Measurements from ENCODE around the gene CAPN11.
A peak's percentile ranks its signal among the peaks of the same experiment; 100 is the strongest.

Gene CAPN11

GRCh38 chr6:44225579-44226325, 67.1 kb downstream of the CAPN11 start:
- H2BK5ac ChIP-seq (ENCODE audit: low read depth, low read length, poor library complexity): no peak overlapping the region
- DNase-seq: no peak
- no CpG with 5 or more reads among the region's 8 CpGs for whole genome bisulfite sequencing (ENCODE audit: extremely low coverage, insufficient coverage, insufficient read length)

GRCh38 chr6:44226368-44227147, 67.9 kb downstream of the CAPN11 start:
- WGBS (ENCODE audit: extremely low coverage, insufficient coverage, insufficient read length): no CpG with 5 or more reads among the region's 15 CpGs
- no peaks in the 10 kb centered on the region for H3K9me3 ChIP-seq (ENCODE audit: insufficient read depth, low read depth, low read length)

More at GRCh38 chr6:44225579-44226325, 67.1 kb downstream of the CAPN11 start:
- H3K4me2 ChIP-seq (ENCODE audit: low read length): no peak overlapping the region
- peaks cover 68 to 71% of the 10 kb centered on the region in 2 experiments for H3K4me1 ChIP-seq (ENCODE audit: control insufficient read depth in 1 of 2, insufficient read depth in 2 of 2, low read length in 2 of 2)
- H2BK120ac ChIP-seq (ENCODE audit: insufficient read depth, low read length, poor library complexity): no peak overlapping the region
- H3K4me3 ChIP-seq (ENCODE audit: low read depth, low read length): no peak overlapping the region
- H3K4ac ChIP-seq (ENCODE audit: low read depth, low read length): peak overlapping the region; percentile 27
- H3K18ac ChIP-seq (ENCODE audit: low read length): peak overlapping the region; percentile 79
- H3K79me2 ChIP-seq (ENCODE audit: control insufficient read depth, insufficient read depth, low read length, poor library complexity): peaks cover 7% of the 10 kb centered on the region
- no peaks in the 10 kb centered on the region for H3K9me3 ChIP-seq (ENCODE audit: insufficient read depth, low read depth, low read length)
- peak overlapping the region; percentile 64 for H3K14ac ChIP-seq (ENCODE audit: low read length)
- H2BK12ac ChIP-seq (ENCODE audit: low read length): peak overlapping the region; percentile 50
- no peaks in the 10 kb centered on the region for H3K27me3 ChIP-seq (ENCODE audit: insufficient read depth, low read length)
- H4K12ac ChIP-seq (ENCODE audit: low read depth, low read length): peak overlapping the region; percentile 16
- H2AK5ac ChIP-seq (ENCODE audit: low read length): peak overlapping the region; percentile 79
- H3K23ac ChIP-seq (ENCODE audit: low read length): no peak overlapping the region
- H3K9ac ChIP-seq (ENCODE audit: low read length): no peak overlapping the region
- peaks cover 21 to 24% of the 10 kb centered on the region in 2 experiments for H3K36me3 ChIP-seq (ENCODE audit: control insufficient read depth in 1 of 2, insufficient read depth in 2 of 2, low read length in 2 of 2)
- H4K8ac ChIP-seq (ENCODE audit: low read depth, low read length): no peak overlapping the region
- H4K91ac ChIP-seq (ENCODE audit: low read depth, low read length): peak overlapping the region; percentile 54
- peaks cover 30% of the 10 kb centered on the region for H3K79me1 ChIP-seq (ENCODE audit: low read length)
- H3K27ac ChIP-seq (ENCODE audit: low read depth, low read length): no peak overlapping the region
- H2AFZ ChIP-seq (ENCODE audit: insufficient read depth, low read length, poor library complexity): no peak overlapping the region

GRCh38 chr6:44227148-44227793, 68.7 kb downstream of the CAPN11 start:
- Histone ChIP-seq H3K27me3 (ENCODE audit: insufficient read depth, low read length) (no peaks in the 10 kb centered on the region), H3K27ac (ENCODE audit: low read depth, low read length) (no peak overlapping the region), H3K9me3 (ENCODE audit: insufficient read depth, low read depth, low read length) (peaks cover 3% of the 10 kb centered on the region), H3K9ac (ENCODE audit: low read length) (no peak overlapping the region), H4K91ac (ENCODE audit: low read depth, low read length) (no peak overlapping the region), H3K79me1 (ENCODE audit: low read length) (peaks cover 25% of the 10 kb centered on the region), H3K4ac (ENCODE audit: low read depth, low read length) (no peak overlapping the region), H2AK5ac (ENCODE audit: low read length) (no peak overlapping the region), H2BK120ac (ENCODE audit: insufficient read depth, low read length, poor library complexity) (no peak overlapping the region), H3K4me2 (ENCODE audit: low read length) (no peak overlapping the region), H2BK5ac (ENCODE audit: low read depth, low read length, poor library complexity) (no peak overlapping the region), H2BK12ac (ENCODE audit: low read length) (no peak overlapping the region), H3K4me1 (ENCODE audit: control insufficient read depth in 1 of 2, insufficient read depth in 2 of 2, low read length in 2 of 2) (peaks cover 57 to 67% of the 10 kb centered on the region in 2 experiments), H3K36me3 (ENCODE audit: control insufficient read depth in 1 of 2, insufficient read depth in 2 of 2, low read length in 2 of 2) (peaks cover 30 to 31% of the 10 kb centered on the region in 2 experiments), H3K18ac (ENCODE audit: low read length) (peak overlapping the region; percentile 5), H4K8ac (ENCODE audit: low read depth, low read length) (no peak overlapping the region), H3K14ac (ENCODE audit: low read length) (peak overlapping the region; percentile 7), H2AFZ (ENCODE audit: insufficient read depth, low read length, poor library complexity) (no peak overlapping the region), H3K4me3 (ENCODE audit: low read depth, low read length) (no peak overlapping the region), H3K79me2 (ENCODE audit: control insufficient read depth, insufficient read depth, low read length, poor library complexity) (peaks cover 5% of the 10 kb centered on the region), H4K12ac (ENCODE audit: low read depth, low read length) (no peak overlapping the region), H3K23ac (ENCODE audit: low read length) (no peak overlapping the region)
- WGBS (ENCODE audit: extremely low coverage, insufficient coverage, insufficient read length): no CpG with 5 or more reads among the region's 7 CpGs
- DNase-seq: no peak

More at GRCh38 chr6:44226368-44227147, 67.9 kb downstream of the CAPN11 start:
- Histone ChIP-seq H2BK120ac (ENCODE audit: insufficient read depth, low read length, poor library complexity) (no peak overlapping the region), H3K9ac (ENCODE audit: low read length) (no peak overlapping the region), H3K4me2 (ENCODE audit: low read length) (peak overlapping the region; percentile 15), H3K27ac (ENCODE audit: low read depth, low read length) (no peak overlapping the region), H4K91ac (ENCODE audit: low read depth, low read length) (peak overlapping the region; percentile 54), H3K27me3 (ENCODE audit: insufficient read depth, low read length) (no peaks in the 10 kb centered on the region), H3K79me1 (ENCODE audit: low read length) (peaks cover 29% of the 10 kb centered on the region), H2AK5ac (ENCODE audit: low read length) (peak overlapping the region; percentile 79), H3K14ac (ENCODE audit: low read length) (peak overlapping the region; percentile 64), H3K23ac (ENCODE audit: low read length) (no peak overlapping the region), H3K79me2 (ENCODE audit: control insufficient read depth, insufficient read depth, low read length, poor library complexity) (peaks cover 7% of the 10 kb centered on the region), H3K4ac (ENCODE audit: low read depth, low read length) (no peak overlapping the region), H3K4me1 (ENCODE audit: control insufficient read depth in 1 of 2, insufficient read depth in 2 of 2, low read length in 2 of 2) (peaks cover 63 to 72% of the 10 kb centered on the region in 2 experiments), H4K12ac (ENCODE audit: low read depth, low read length) (no peak overlapping the region), H2BK5ac (ENCODE audit: low read depth, low read length, poor library complexity) (no peak overlapping the region), H3K18ac (ENCODE audit: low read length) (peak overlapping the region; percentile 79), H3K36me3 (ENCODE audit: control insufficient read depth in 1 of 2, insufficient read depth in 2 of 2, low read length in 2 of 2) (peaks cover 25 to 26% of the 10 kb centered on the region in 2 experiments), H2BK12ac (ENCODE audit: low read length) (peak overlapping the region; percentile 50), H3K4me3 (ENCODE audit: low read depth, low read length) (no peak overlapping the region), H2AFZ (ENCODE audit: insufficient read depth, low read length, poor library complexity) (no peak overlapping the region), H4K8ac (ENCODE audit: low read depth, low read length) (no peak overlapping the region)
- DNase-seq: no peak

GRCh38 chr6:44228031-44228430, 69.4 kb downstream of the CAPN11 start:
- Histone ChIP-seq H3K27ac (ENCODE audit: low read depth, low read length) (no peak overlapping the region), H3K79me1 (ENCODE audit: low read length) (peaks cover 24% of the 10 kb centered on the region), H3K4me2 (ENCODE audit: low read length) (no peak overlapping the region), H3K36me3 (ENCODE audit: control insufficient read depth in 1 of 2, insufficient read depth in 2 of 2, low read length in 2 of 2) (peaks cover 36 to 37% of the 10 kb centered on the region in 2 experiments), H3K23ac (ENCODE audit: low read length) (no peak overlapping the region), H2BK12ac (ENCODE audit: low read length) (no peak overlapping the region), H3K14ac (ENCODE audit: low read length) (no peak overlapping the region), H3K9ac (ENCODE audit: low read length) (no peak overlapping the region), H2AFZ (ENCODE audit: insufficient read depth, low read length, poor library complexity) (no peak overlapping the region), H4K8ac (ENCODE audit: low read depth, low read length) (no peak overlapping the region), H2BK120ac (ENCODE audit: insufficient read depth, low read length, poor library complexity) (no peak overlapping the region), H3K79me2 (ENCODE audit: control insufficient read depth, insufficient read depth, low read length, poor library complexity) (peaks cover 5% of the 10 kb centered on the region), H2AK5ac (ENCODE audit: low read length) (peak overlapping the region; percentile 4), H3K4me3 (ENCODE audit: low read depth, low read length) (no peak overlapping the region), H3K4ac (ENCODE audit: low read depth, low read length) (no peak overlapping the region), H4K12ac (ENCODE audit: low read depth, low read length) (no peak overlapping the region), H2BK5ac (ENCODE audit: low read depth, low read length, poor library complexity) (no peak overlapping the region), H4K91ac (ENCODE audit: low read depth, low read length) (no peak overlapping the region), H3K18ac (ENCODE audit: low read length) (no peak overlapping the region), H3K9me3 (ENCODE audit: insufficient read depth, low read depth, low read length) (peaks cover 3% of the 10 kb centered on the region), H3K27me3 (ENCODE audit: insufficient read depth, low read length) (no peaks in the 10 kb centered on the region), H3K4me1 (ENCODE audit: control insufficient read depth in 1 of 2, insufficient read depth in 2 of 2, low read length in 2 of 2) (peaks cover 50 to 62% of the 10 kb centered on the region in 2 experiments)
- DNase-seq: no peak
- no CpG with 5 or more reads among the region's 6 CpGs for WGBS (ENCODE audit: extremely low coverage, insufficient coverage, insufficient read length)
